HepG2 (cell line): ENCODE data around the gene IFNK. TPM values are rescaled to one million over a fixed set of nuclear protein-coding genes. Genes with fewer than 3 reads are reported as not detected.

Experiments used
- CEBPG ChIP-seq: IDR thresholded peaks from 2 replicates; pipeline ENCODE4 v1.6.1; 2016
- DZIP1 ChIP-seq: sonication (generic); formaldehyde crosslinking; IDR thresholded peaks from 2 replicates; pipeline ENCODE4 v1.5.0; 2020; ENCODE audit warnings: mild to moderate bottlenecking, missing genetic modification reagents
- FOXK1 ChIP-seq: sonication (generic); formaldehyde crosslinking; IDR thresholded peaks from 2 replicates; pipeline ENCODE4 v1.4.0; 2020; ENCODE audit warnings: low read depth, missing genetic modification reagents, borderline replicate concordance
- FOXO1 ChIP-seq: sonication (generic); formaldehyde crosslinking; IDR thresholded peaks from 2 replicates; pipeline ENCODE4 v1.4.0; 2020; ENCODE audit warnings: missing genetic modification reagents
- IKZF5 ChIP-seq: IDR thresholded peaks from 2 replicates; pipeline ENCODE4 v1.6.1; 2018; ENCODE audit warnings: missing genetic modification reagents, mild to moderate bottlenecking, missing compliant biosample characterization
- IRF2 ChIP-seq: IDR thresholded peaks from 2 replicates; pipeline ENCODE4 v1.6.1; 2018; ENCODE audit warnings: missing genetic modification reagents, missing compliant biosample characterization
- KDM5A ChIP-seq: fragments of 200-600 bp; sonication (generic); IDR thresholded peaks from 2 replicates; pipeline ENCODE4 v1.7.0; 2018; ENCODE audit warnings: antibody characterized with exemption, mild to moderate bottlenecking, low read length, borderline replicate concordance
- MAFG ChIP-seq: sonication (generic); formaldehyde crosslinking; IDR thresholded peaks from 2 replicates; pipeline ENCODE4 v1.5.1; 2020; ENCODE audit warnings: mild to moderate bottlenecking, missing genetic modification reagents
- NCOR1 ChIP-seq: fragments of 200-600 bp; sonication (generic); IDR thresholded peaks from 2 replicates; pipeline ENCODE4 v1.7.0; 2017; ENCODE audit warnings: antibody characterized with exemption, low read length, borderline replicate concordance
- NFE2L1 ChIP-seq: sonication (generic); formaldehyde crosslinking; IDR thresholded peaks from 2 replicates; pipeline ENCODE4 v1.4.0; 2020; ENCODE audit warnings: missing genetic modification reagents, mild to moderate bottlenecking, borderline replicate concordance
- PHF20 ChIP-seq: sonication (generic); formaldehyde crosslinking; IDR thresholded peaks from 2 replicates; pipeline ENCODE4 v1.5.0; 2020; ENCODE audit warnings: mild to moderate bottlenecking, missing genetic modification reagents
- SMAD9 ChIP-seq: sonication (generic); formaldehyde crosslinking; IDR thresholded peaks from 2 replicates; pipeline ENCODE4 v1.5.1; 2020; ENCODE audit warnings: mild to moderate bottlenecking, missing genetic modification reagents
- TAF1 ChIP-seq: sonication (generic); formaldehyde crosslinking; IDR thresholded peaks from 2 replicates; pipeline ENCODE4 v1.4.0; 2020; ENCODE audit warnings: missing genetic modification reagents
- TRIM24 ChIP-seq: sonication (generic); formaldehyde crosslinking; IDR thresholded peaks from 2 replicates; pipeline ENCODE4 v1.8.0; 2022; ENCODE audit warnings: mild to moderate bottlenecking, missing genetic modification reagents
- WIZ ChIP-seq: sonication (generic); formaldehyde crosslinking; IDR thresholded peaks from 2 replicates; pipeline ENCODE4 v1.5.1; 2020; ENCODE audit warnings: mild to moderate bottlenecking, missing genetic modification reagents
- ZBTB20 ChIP-seq: sonication (generic); formaldehyde crosslinking; IDR thresholded peaks from 2 replicates; pipeline ENCODE4 v1.8.1; 2023; ENCODE audit warnings: missing genetic modification reagents, low read depth, mild to moderate bottlenecking, borderline replicate concordance
- ZBTB34 ChIP-seq: sonication (generic); formaldehyde crosslinking; IDR thresholded peaks from 2 replicates; pipeline ENCODE4 v1.8.0; 2022; ENCODE audit warnings: mild to moderate bottlenecking, missing genetic modification reagents
- ZBTB37 ChIP-seq: sonication (generic); formaldehyde crosslinking; IDR thresholded peaks from 2 replicates; pipeline ENCODE4 v1.4.0; 2020; ENCODE audit warnings: mild to moderate bottlenecking, missing genetic modification reagents
- ZC3H13 ChIP-seq: sonication (generic); formaldehyde crosslinking; IDR thresholded peaks from 2 replicates; pipeline ENCODE4 v1.8.1; 2023; ENCODE audit warnings: mild to moderate bottlenecking, missing genetic modification reagents, moderate library complexity
- ZNF101 ChIP-seq: sonication (generic); formaldehyde crosslinking; IDR thresholded peaks from 2 replicates; pipeline ENCODE4 v1.4.0; 2020; ENCODE audit warnings: mild to moderate bottlenecking, low read depth, missing genetic modification reagents, borderline replicate concordance
- ZNF329 ChIP-seq: sonication (generic); formaldehyde crosslinking; IDR thresholded peaks from 2 replicates; pipeline ENCODE4 v1.9.0; 2021; ENCODE audit warnings: low read depth, mild to moderate bottlenecking, missing genetic modification reagents
- ZNF367 ChIP-seq: sonication (generic); formaldehyde crosslinking; IDR thresholded peaks from 2 replicates; pipeline ENCODE4 v1.4.0; 2020; ENCODE audit warnings: missing genetic modification reagents, borderline replicate concordance
- ZNF570 ChIP-seq: sonication (generic); formaldehyde crosslinking; IDR thresholded peaks from 2 replicates; pipeline ENCODE4 v1.4.0; 2020; ENCODE audit warnings: mild to moderate bottlenecking, missing genetic modification reagents, borderline replicate concordance
- ZNF782 ChIP-seq: sonication (generic); formaldehyde crosslinking; IDR thresholded peaks from 2 replicates; pipeline ENCODE4 v1.4.0; 2020; ENCODE audit warnings: missing genetic modification reagents, mild to moderate bottlenecking, borderline replicate concordance
- ZSCAN29 ChIP-seq: sonication (generic); formaldehyde crosslinking; conservative IDR thresholded peaks from 2 replicates; pipeline ENCODE4 v1.4.0; 2020; ENCODE audit warnings: mild to moderate bottlenecking, missing genetic modification reagents
- polyA plus RNA-seq, 8 experiments: library from polyadenylated mRNA; depleted of rRNA in 3 of 8; stranded (reverse) in 7 of 8; unstranded in 1 of 8; fragments of >200 nt; fragmentation: Illumina TruSeq in 4 of 8; extraction: Trizol in 4 of 8; gene quantifications; 2 replicates each; pipeline versions ENCODE4 v1.2.1 to v1.2.3, GENCODE V29; 2011 to 2016; ENCODE audit warnings: low read depth in 4 of 8, missing spikeins in 1 of 8, mixed read lengths in 1 of 8; ENCODE audit not compliant: insufficient read depth in 1 of 8
- total RNA-seq, 5 experiments: library from RNA; depleted of rRNA; stranded (reverse); fragments of >200 nt; fragmentation: Illumina TruSeq; extraction: Trizol; gene quantifications; 2 replicates each; pipeline ENCODE4 v1.2.3, GENCODE V29; 2016; ENCODE audit warnings: low read depth in 1 of 5

Gene IFNK
- total and polyA plus RNA-seq, 2 of the 13 experiments (the other 11 are each of a cell fraction or from before 2014, with no cell fraction given) = not detected

DNA sequence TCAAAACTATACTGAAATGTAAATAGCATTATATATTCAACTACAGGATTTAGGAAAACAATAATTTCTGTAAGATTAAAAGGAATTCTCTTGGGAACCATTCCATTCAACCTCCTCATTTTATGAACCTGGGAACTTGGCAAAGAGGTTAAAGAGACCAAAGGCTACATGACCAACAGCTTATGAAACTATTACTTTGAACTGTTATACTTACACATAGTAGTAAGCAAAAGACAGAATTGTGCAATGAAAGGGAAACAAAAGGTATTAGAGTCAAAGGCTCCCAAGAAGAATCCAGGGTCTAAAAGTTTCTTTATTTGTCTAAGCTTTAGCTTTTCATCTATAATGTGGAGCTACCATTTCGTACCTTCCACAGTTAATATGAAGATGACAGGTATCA is 42.0 kb downstream of the IFNK start (continued):
- TF ChIP-seq ZNF570 (CRISPR knock-in tag) = no peak
- TF ChIP-seq ZBTB34 (CRISPR knock-in tag) = no peak
- no peak for TF ChIP-seq ZBTB37 (CRISPR knock-in tag)
- TF ChIP-seq ZNF101 (CRISPR knock-in tag) = no peak
- no peak for TF ChIP-seq WIZ (CRISPR knock-in tag)
- no peak for TF ChIP-seq SMAD9 (CRISPR knock-in tag)
- 0 out of 2 replicates have a peak, but pooled peaks have one; percentile 43 for TF ChIP-seq TRIM24 (CRISPR knock-in tag)
- TF ChIP-seq ZSCAN29 (CRISPR knock-in tag) = no peak
- TF ChIP-seq ZBTB20 (CRISPR knock-in tag) = no peak; the same call in 1 of the 2 replicates
- peak; percentile 84 for TF ChIP-seq NCOR1
- no peak for TF ChIP-seq KDM5A
- TF ChIP-seq CEBPG = peak; percentile 93
- TF ChIP-seq DZIP1 = no peak
- peak; percentile 42; the same call in 1 of the 2 replicates for TF ChIP-seq IRF2 (CRISPR knock-in tag)
- no peak for TF ChIP-seq FOXK1
- TF ChIP-seq ZNF782 (CRISPR knock-in tag) = no peak
- no peak for TF ChIP-seq ZNF367 (CRISPR knock-in tag)
- TF ChIP-seq NFE2L1 (CRISPR knock-in tag) = no peak
- no peak for TF ChIP-seq TAF1
- TF ChIP-seq IKZF5 (CRISPR knock-in tag) = no peak
- TF ChIP-seq MAFG = no peak
- TF ChIP-seq ZC3H13 = no peak
- TF ChIP-seq ZNF329 (CRISPR knock-in tag) = no peak
- TF ChIP-seq FOXO1 (CRISPR knock-in tag) = no peak
- TF ChIP-seq PHF20 (CRISPR knock-in tag) = no peak
